IMR-90 (cell line): ENCODE measurements around the gene MSH5. TPM values are rescaled to one million over a fixed set of nuclear protein-coding genes. Genes with fewer than 3 reads are reported as not detected.

ENCODE experiments used
- ATAC-seq: fragments of 200-7000 bp; cut with Tn5 transposase; 2 replicates; pipeline ENCODE4 v1.9.1; 2020; ENCODE audit warnings: low read depth, mild to moderate bottlenecking, moderate library complexity
- BruUV-seq: library from RNA; stranded (reverse); fragments of 400-500 nt; replicated peaks from 2 replicates; lab custom pipeline; 2021; lab: Mats Ljungman, UMichigan
- CTCF ChIA-PET: fragments of 300-600 bp; formaldehyde crosslinking; extraction: SDS; loops from one replicate; lab custom pipeline; 2021; ENCODE audit warnings: antibody characterized with exemption; lab: Yijun Ruan, JAX
- POLR2A ChIA-PET: fragments of 300-600 bp; sonication (Branson Sonifier 250); formaldehyde crosslinking; loops from one replicate; lab custom pipeline; 2022; ENCODE audit warnings: antibody characterized with exemption; ENCODE audit not compliant: unreplicated experiment; lab: Charles Lee
- DNase-seq: peaks from one replicate; pipeline ENCODE4 v3.0.0; 2013
- H2AFZ ChIP-seq: replicated peaks from 2 replicates; pipeline ENCODE3; 2013; ENCODE audit warnings: low read length, mild to moderate bottlenecking; ENCODE audit not compliant: poor library complexity
- H2AK5ac ChIP-seq: 2 replicates; pipeline ENCODE4 v1.6.1; 2013; ENCODE audit warnings: low read depth, low read length, inconsistent platforms
- H2AK9ac ChIP-seq: replicated peaks from 2 replicates; pipeline ENCODE3; 2013; ENCODE audit warnings: mild to moderate bottlenecking, low read depth, low read length, moderate library complexity; ENCODE audit not compliant: poor library complexity
- H2BK120ac ChIP-seq: 2 replicates; pipeline ENCODE4 v1.6.1; 2013; ENCODE audit warnings: low read depth, low read length, inconsistent platforms
- H2BK15ac ChIP-seq: 3 replicates; pipeline ENCODE4 v1.6.1; 2013; ENCODE audit warnings: low read depth, low read length, inconsistent platforms
- H2BK20ac ChIP-seq: 2 replicates; pipeline ENCODE4 v1.6.1; 2013; ENCODE audit warnings: low read depth, mild to moderate bottlenecking, inconsistent platforms, low read length, moderate library complexity
- H2BK5ac ChIP-seq: 2 replicates; pipeline ENCODE4 v1.6.1; 2013; ENCODE audit warnings: mild to moderate bottlenecking, low read depth, low read length, inconsistent platforms; ENCODE audit not compliant: poor library complexity, severe bottlenecking
- H3K14ac ChIP-seq: replicated peaks from 2 replicates; pipeline ENCODE4 v1.6.1; 2013; ENCODE audit warnings: low read depth, low read length, inconsistent platforms
- H3K18ac ChIP-seq: 2 replicates; pipeline ENCODE4 v1.6.1; 2013; ENCODE audit warnings: low read depth, low read length, control low read depth
- H3K23ac ChIP-seq: 2 replicates; pipeline ENCODE4 v1.6.1; 2013; ENCODE audit warnings: low read depth, low read length, inconsistent platforms
- H3K27ac ChIP-seq: 2 replicates; pipeline ENCODE4 v1.5.1; 2013; ENCODE audit warnings: mild to moderate bottlenecking, control low read depth, low read length; ENCODE audit not compliant: insufficient read depth
- H3K27me3 ChIP-seq: 2 replicates; pipeline ENCODE4 v1.6.1; 2013; ENCODE audit warnings: low read length; ENCODE audit not compliant: control insufficient read depth, insufficient read depth
- H3K36me3 ChIP-seq: 2 replicates; pipeline ENCODE4 v1.6.1; 2013; ENCODE audit warnings: low read length, mixed read lengths; ENCODE audit not compliant: control insufficient read depth, insufficient read depth
- H3K4ac ChIP-seq: 2 replicates; pipeline ENCODE4 v1.6.1; 2013; ENCODE audit warnings: low read depth, low read length, inconsistent platforms
- H3K4me1 ChIP-seq: 2 replicates; pipeline ENCODE4 v1.6.1; 2013; ENCODE audit warnings: low read length, mixed read lengths; ENCODE audit not compliant: control insufficient read depth, insufficient read depth
- H3K4me2 ChIP-seq: 2 replicates; pipeline ENCODE4 v1.6.1; 2013; ENCODE audit warnings: low read depth, mild to moderate bottlenecking, control low read depth, low read length, moderate library complexity
- H3K4me3 ChIP-seq: 2 replicates; pipeline ENCODE4 v1.5.1; 2013; ENCODE audit warnings: low read depth, mild to moderate bottlenecking, control low read depth, low read length, moderate library complexity; ENCODE audit not compliant: insufficient read depth
- H3K56ac ChIP-seq: 2 replicates; pipeline ENCODE4 v1.6.1; 2013; ENCODE audit warnings: low read length, inconsistent platforms; ENCODE audit not compliant: insufficient read depth; ENCODE audit errors: extremely low read depth
- H3K79me1 ChIP-seq, 2 experiments: 2 replicates each; pipeline ENCODE4 v1.6.1; 2013; ENCODE audit warnings: low read length in 2 of 2, inconsistent platforms in 1 of 2, low read depth in 1 of 2
- H3K9ac ChIP-seq: 2 replicates; pipeline ENCODE4 v1.6.1; 2013; ENCODE audit warnings: low read depth, low read length, control low read depth
- H3K9me1 ChIP-seq: 2 replicates; pipeline ENCODE4 v1.6.1; 2013; ENCODE audit warnings: low read length, inconsistent platforms; ENCODE audit not compliant: insufficient read depth
- H3K9me3 ChIP-seq: 2 replicates; pipeline ENCODE4 v1.6.1; 2013; ENCODE audit warnings: low read length; ENCODE audit not compliant: control insufficient read depth, insufficient read depth
- H4K20me1 ChIP-seq: 2 replicates; pipeline ENCODE4 v1.6.1; 2013; ENCODE audit warnings: low read length, inconsistent platforms; ENCODE audit not compliant: insufficient read depth
- H4K5ac ChIP-seq: 2 replicates; pipeline ENCODE4 v1.6.1; 2013; ENCODE audit warnings: mild to moderate bottlenecking, low read depth, low read length, control low read depth
- H4K8ac ChIP-seq, 2 experiments: 2 replicates each; pipeline ENCODE4 v1.6.1; 2013; ENCODE audit warnings: low read depth in 2 of 2, low read length in 2 of 2, control low read depth in 1 of 2, inconsistent platforms in 1 of 2
- H4K91ac ChIP-seq: 2 replicates; pipeline ENCODE4 v1.6.1; 2013; ENCODE audit warnings: low read depth, low read length, inconsistent platforms; ENCODE audit not compliant: insufficient read depth
- BHLHE40 ChIP-seq: fragments of 150-350 bp; IDR thresholded peaks from 2 replicates; pipeline ENCODE4 v1.6.1; 2016; ENCODE audit warnings: mild to moderate bottlenecking, low read depth, low read length
- CEBPB ChIP-seq: IDR thresholded peaks from 2 replicates; pipeline ENCODE4 v1.6.1; 2012; ENCODE audit warnings: low read depth, low read length, improper control_type of control experiment
- CHD1 ChIP-seq: IDR thresholded peaks from 2 replicates; pipeline ENCODE4 v1.6.1; 2012; ENCODE audit warnings: low read depth, low read length, improper control_type of control experiment
- FOS ChIP-seq: fragments of 150-350 bp; IDR thresholded peaks from 2 replicates; pipeline ENCODE4 v1.6.1; 2016; ENCODE audit warnings: low read depth, low read length
- MAFK ChIP-seq: IDR thresholded peaks from 2 replicates; pipeline ENCODE4 v1.6.1; 2012; ENCODE audit warnings: low read depth, low read length, improper control_type of control experiment
- MAZ ChIP-seq: IDR thresholded peaks from 2 replicates; pipeline ENCODE4 v1.6.1; 2012; ENCODE audit warnings: low read depth, mild to moderate bottlenecking, low read length, improper control_type of control experiment, moderate library complexity, borderline replicate concordance
- MXI1 ChIP-seq: IDR thresholded peaks from 2 replicates; pipeline ENCODE4 v1.6.1; 2012; ENCODE audit warnings: low read depth, mild to moderate bottlenecking, low read length, moderate library complexity, borderline replicate concordance
- NFE2L2 ChIP-seq: fragments of 150-350 bp; IDR thresholded peaks from 2 replicates; pipeline ENCODE4 v1.6.1; 2016; ENCODE audit warnings: low read depth, mild to moderate bottlenecking, low read length
- POLR2A ChIP-seq: IDR thresholded peaks from 2 replicates; pipeline ENCODE4 v1.6.1; 2012; ENCODE audit warnings: mild to moderate bottlenecking, low read depth, low read length
- RAD21 ChIP-seq: IDR thresholded peaks from 2 replicates; pipeline ENCODE4 v1.6.1; 2012; ENCODE audit warnings: low read length, improper control_type of control experiment
- RCOR1 ChIP-seq: IDR thresholded peaks from 2 replicates; pipeline ENCODE4 v1.6.1; 2012; ENCODE audit warnings: mild to moderate bottlenecking, low read length, improper control_type of control experiment; ENCODE audit not compliant: insufficient replicate concordance
- SMC3 ChIP-seq: fragments of 150-350 bp; IDR thresholded peaks from 2 replicates; pipeline ENCODE4 v1.6.1; 2016; ENCODE audit warnings: low read depth, mild to moderate bottlenecking, antibody characterized with exemption, low read length, moderate library complexity
- WGBS, 2 experiments: methylation state at CpG; one replicate each; pipeline versions ENCODE4 v1.1.5 to v1.1.7; 2013; ENCODE audit warnings: missing lambda C conversion rate in 2 of 2; ENCODE audit not compliant: insufficient read length in 1 of 2; ENCODE audit errors: extremely low coverage in 2 of 2; 5-methylcytosine and 5-hydroxymethylcytosine counted together
- dilution Hi-C: fragments of 300-500 bp; cut with HindIII; formaldehyde crosslinking; loops from one replicate; pipeline ENCODE4 v1.14.3; 2018; ENCODE audit warnings: low sequenced_read_pairs; ENCODE audit not compliant: unreplicated experiment
- in situ Hi-C: fragments of 300-500 bp; cut with MboI; formaldehyde crosslinking; loops from 3 replicates; pipeline ENCODE4 v1.14.3; 2019; ENCODE audit warnings: low sequenced_read_pairs, inconsistent platforms, mixed read lengths
- intact Hi-C: fragments of 100-400 bp; cut with micrococcal nuclease; formaldehyde crosslinking; loops from 2 replicates; pipeline ENCODE4 v1.10.0; 2022
- polyA plus RNA-seq, 3 experiments: library from polyadenylated mRNA; depleted of rRNA; stranded (reverse); fragments of >200 nt; gene quantifications; 2 replicates each; pipeline ENCODE4 v1.2.3, GENCODE V29; 2012; ENCODE audit warnings: low replicate concordance in 1 of 3
- total RNA-seq: library from RNA; depleted of rRNA; stranded (reverse); fragments of >200 nt; gene quantifications from 2 replicates; pipeline ENCODE4 v1.2.3, GENCODE V29; 2012
- TF ChIP-seq, protein P1 (sequence below): fragments of 150-350 bp; IDR thresholded peaks from 2 replicates; pipeline ENCODE4 v1.6.1; 2017; ENCODE audit warnings: mild to moderate bottlenecking, antibody characterized with exemption, low read length, low read depth
- TF ChIP-seq, protein P2 (sequence below): conservative IDR thresholded peaks from 2 replicates; pipeline ENCODE4 v1.5.1; 2012; ENCODE audit warnings: mild to moderate bottlenecking, low read depth, low read length, improper control_type of control experiment
- TF ChIP-seq, protein P3 (sequence below): fragments of 150-350 bp; IDR thresholded peaks from 2 replicates; pipeline ENCODE4 v1.6.1; 2016; ENCODE audit warnings: low read depth, mild to moderate bottlenecking, low read length, moderate library complexity, borderline replicate concordance

The MSH5 gene
- total and polyA plus RNA-seq, 2 of the 4 experiments (the other 2 are of a cell fraction), result 5.6 to 15.7 TPM

DNA sequence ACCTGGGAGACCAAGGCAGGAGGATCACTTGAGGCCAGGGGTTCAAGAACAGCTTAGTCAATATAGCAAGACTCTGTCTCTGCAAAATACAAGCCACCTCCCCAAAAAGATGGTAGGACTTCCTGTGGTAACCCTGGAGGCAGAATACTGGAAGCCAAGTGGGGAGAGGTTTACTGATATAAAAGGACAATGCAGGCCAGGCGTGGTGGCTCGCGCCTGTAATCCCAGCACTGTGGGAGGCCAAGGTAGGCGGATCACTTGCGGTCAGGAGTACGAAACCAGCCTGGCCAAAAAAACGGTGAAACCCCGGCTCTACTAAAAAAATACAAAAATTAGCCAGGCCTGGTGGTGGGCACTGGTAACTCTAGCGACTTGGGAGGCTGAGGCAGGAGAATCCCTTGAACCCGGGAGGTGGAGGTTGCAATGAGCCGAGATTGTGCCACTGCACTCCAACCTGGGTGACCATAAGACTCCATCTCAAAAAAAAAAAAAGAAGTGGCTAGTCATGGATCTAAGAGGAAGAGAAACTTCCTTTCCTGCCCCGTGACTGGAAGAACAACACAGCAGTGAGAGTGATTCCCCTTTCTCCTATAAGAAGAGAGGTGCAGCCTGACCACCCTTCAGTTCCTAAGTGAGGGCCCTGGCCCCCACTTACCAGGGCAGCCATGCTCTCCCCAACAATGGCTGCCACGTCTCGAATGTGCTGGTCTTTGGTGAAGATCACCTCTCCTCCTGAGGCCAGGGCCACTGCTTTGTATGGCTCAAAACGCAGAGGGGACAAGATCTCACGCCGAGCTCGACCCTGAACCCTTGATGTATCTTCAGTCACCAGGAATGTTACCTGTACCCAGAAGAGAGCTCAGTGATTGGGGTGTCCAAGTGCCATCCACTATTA, 28.8 kb downstream of the MSH5 start:
- H2BK5ac ChIP-seq, result no peak overlapping the region
- no peaks in the 10 kb centered on the region for H3K36me3 ChIP-seq
- WGBS, 2 experiments, result 87% methylated on average over 9 of the region's 18 CpGs; no CpG with 5 or more reads in 1 of the 2 experiments
- H3K18ac ChIP-seq, result no peak overlapping the region
- H3K9ac ChIP-seq, result no peak overlapping the region
- H2BK120ac ChIP-seq, result no peak overlapping the region
- H3K9me1 ChIP-seq, result peaks cover 6% of the 10 kb centered on the region
- no peaks in the 10 kb centered on the region for H3K79me1 ChIP-seq
- H3K27ac ChIP-seq, result no peak overlapping the region
- H3K4me1 ChIP-seq, result peaks cover 1% of the 10 kb centered on the region; the same call in 1 of the 2 replicates
- no peaks in the 10 kb centered on the region for H3K9me3 ChIP-seq
- intact Hi-C loops, result no loop called here
- no peak overlapping the region for H2AK9ac ChIP-seq
- POLR2A ChIA-PET, result no interaction called here
- no peak overlapping the region for H3K23ac ChIP-seq
- no peak overlapping the region for H3K14ac ChIP-seq
- H2AK5ac ChIP-seq, result no peak overlapping the region
- H3K27me3 ChIP-seq, result no peaks in the 10 kb centered on the region
- H3K4me3 ChIP-seq, result no peak overlapping the region
- dilution Hi-C loops, result no loop called here
- H4K5ac ChIP-seq, result no peak overlapping the region
- no peak overlapping the region for H3K4me2 ChIP-seq
- in situ Hi-C loops, result no loop called here
- no peak overlapping the region for H2BK15ac ChIP-seq
- CTCF ChIA-PET, result interaction anchor here (1.3 to 1.6 kb wide), 2 partner anchors 16 to 18 kb away, joined by 3 to 5 read pairs; no protein-coding TSS in a partner anchor
- no peak overlapping the region for H2AFZ ChIP-seq
- H4K91ac ChIP-seq, result no peak overlapping the region
- DNase-seq, result no peak
- no peak overlapping the region for H2BK20ac ChIP-seq
- H4K20me1 ChIP-seq, result no peaks in the 10 kb centered on the region
- no peak overlapping the region for H3K4ac ChIP-seq
- BruUV-seq, result no TSS peak
- H3K56ac ChIP-seq, result no peak overlapping the region
- TF ChIP-seq POLR2A (no peak), MAFK (no peak), MXI1 (no peak), SMC3 (no peak), CHD1 (no peak), BHLHE40 (no peak), CEBPB (no peak), RCOR1 (no peak), RAD21 (no peak), FOS (no peak), NFE2L2 (no peak), MAZ (no peak)
- TF ChIP-seq, protein P1, sequence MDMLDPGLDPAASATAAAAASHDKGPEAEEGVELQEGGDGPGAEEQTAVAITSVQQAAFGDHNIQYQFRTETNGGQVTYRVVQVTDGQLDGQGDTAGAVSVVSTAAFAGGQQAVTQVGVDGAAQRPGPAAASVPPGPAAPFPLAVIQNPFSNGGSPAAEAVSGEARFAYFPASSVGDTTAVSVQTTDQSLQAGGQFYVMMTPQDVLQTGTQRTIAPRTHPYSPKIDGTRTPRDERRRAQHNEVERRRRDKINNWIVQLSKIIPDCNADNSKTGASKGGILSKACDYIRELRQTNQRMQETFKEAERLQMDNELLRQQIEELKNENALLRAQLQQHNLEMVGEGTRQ, result no peak
- TF ChIP-seq, protein P2, sequence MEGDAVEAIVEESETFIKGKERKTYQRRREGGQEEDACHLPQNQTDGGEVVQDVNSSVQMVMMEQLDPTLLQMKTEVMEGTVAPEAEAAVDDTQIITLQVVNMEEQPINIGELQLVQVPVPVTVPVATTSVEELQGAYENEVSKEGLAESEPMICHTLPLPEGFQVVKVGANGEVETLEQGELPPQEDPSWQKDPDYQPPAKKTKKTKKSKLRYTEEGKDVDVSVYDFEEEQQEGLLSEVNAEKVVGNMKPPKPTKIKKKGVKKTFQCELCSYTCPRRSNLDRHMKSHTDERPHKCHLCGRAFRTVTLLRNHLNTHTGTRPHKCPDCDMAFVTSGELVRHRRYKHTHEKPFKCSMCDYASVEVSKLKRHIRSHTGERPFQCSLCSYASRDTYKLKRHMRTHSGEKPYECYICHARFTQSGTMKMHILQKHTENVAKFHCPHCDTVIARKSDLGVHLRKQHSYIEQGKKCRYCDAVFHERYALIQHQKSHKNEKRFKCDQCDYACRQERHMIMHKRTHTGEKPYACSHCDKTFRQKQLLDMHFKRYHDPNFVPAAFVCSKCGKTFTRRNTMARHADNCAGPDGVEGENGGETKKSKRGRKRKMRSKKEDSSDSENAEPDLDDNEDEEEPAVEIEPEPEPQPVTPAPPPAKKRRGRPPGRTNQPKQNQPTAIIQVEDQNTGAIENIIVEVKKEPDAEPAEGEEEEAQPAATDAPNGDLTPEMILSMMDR, result no peak
- TF ChIP-seq, protein P3, sequence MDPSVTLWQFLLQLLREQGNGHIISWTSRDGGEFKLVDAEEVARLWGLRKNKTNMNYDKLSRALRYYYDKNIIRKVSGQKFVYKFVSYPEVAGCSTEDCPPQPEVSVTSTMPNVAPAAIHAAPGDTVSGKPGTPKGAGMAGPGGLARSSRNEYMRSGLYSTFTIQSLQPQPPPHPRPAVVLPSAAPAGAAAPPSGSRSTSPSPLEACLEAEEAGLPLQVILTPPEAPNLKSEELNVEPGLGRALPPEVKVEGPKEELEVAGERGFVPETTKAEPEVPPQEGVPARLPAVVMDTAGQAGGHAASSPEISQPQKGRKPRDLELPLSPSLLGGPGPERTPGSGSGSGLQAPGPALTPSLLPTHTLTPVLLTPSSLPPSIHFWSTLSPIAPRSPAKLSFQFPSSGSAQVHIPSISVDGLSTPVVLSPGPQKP, result no peak
- H4K8ac ChIP-seq, result no peak overlapping the region
- ATAC-seq, result no peak
